Fibroblast of lung (primary cell): ENCODE measurements around the gene CHORDC1. TPM values are rescaled to one million over a fixed set of nuclear protein-coding genes. Genes with fewer than 3 reads are reported as not detected.
"Not testable (repeated sequence)": the region's sequence is repeated elsewhere in the genome, so short reads cannot be mapped to it uniquely, and the experiment has no call there.

Source experiments
- DNase-seq, 2 donors: peaks; one replicate each; pipeline versions ENCODE4 v3.0.0 to v3.0.0-alpha.2; 2010; ENCODE audit warnings: low read depth in 2 of 2
- H2AFZ ChIP-seq: 2 replicates; pipeline ENCODE4 v1.5.1; 2012; ENCODE audit warnings: low read length, control low read depth, inconsistent platforms
- H3K27ac ChIP-seq: 2 replicates; pipeline ENCODE4 v1.5.1; 2011; ENCODE audit warnings: low read length, control low read depth; ENCODE audit not compliant: insufficient read depth
- H3K27me3 ChIP-seq: 2 replicates; pipeline ENCODE4 v1.5.1; 2011; ENCODE audit warnings: mild to moderate bottlenecking, low read length; ENCODE audit not compliant: control insufficient read depth, insufficient read depth
- H3K36me3 ChIP-seq: 2 replicates; pipeline ENCODE4 v1.5.1; 2011; ENCODE audit warnings: low read length; ENCODE audit not compliant: control insufficient read depth, insufficient read depth
- H3K4me1 ChIP-seq: 2 replicates; pipeline ENCODE4 v1.5.1; 2011; ENCODE audit warnings: low read length; ENCODE audit not compliant: control insufficient read depth, insufficient read depth; ENCODE audit errors: extremely low read depth
- H3K4me2 ChIP-seq: 2 replicates; pipeline ENCODE4 v1.5.1; 2011; ENCODE audit warnings: low read length, control low read depth; ENCODE audit not compliant: insufficient read depth; ENCODE audit errors: extremely low read depth
- H3K4me3 ChIP-seq, 4 experiments: fragments of 200-600 bp in 1 of 4; sonication (generic) in 1 of 4; replicated peaks in 1 of 4; 2 replicates each; pipeline ENCODE4 v1.5.1; 2011 to 2016; ENCODE audit warnings: low read length in 4 of 4, low read depth in 3 of 4, mild to moderate bottlenecking in 3 of 4, control low read depth in 2 of 4, inconsistent platforms in 1 of 4, mixed read lengths in 1 of 4; ENCODE audit not compliant: insufficient read depth in 1 of 4; ENCODE audit errors: control extremely low read depth in 1 of 4
- H3K79me2 ChIP-seq: 2 replicates; pipeline ENCODE4 v1.5.1; 2012; ENCODE audit warnings: mild to moderate bottlenecking, low read length, inconsistent platforms; ENCODE audit not compliant: control insufficient read depth, insufficient read depth
- H3K9ac ChIP-seq: 2 replicates; pipeline ENCODE4 v1.5.1; 2011; ENCODE audit warnings: mild to moderate bottlenecking, low read length, control low read depth; ENCODE audit not compliant: insufficient read depth
- H3K9me3 ChIP-seq: 2 replicates; pipeline ENCODE4 v1.5.1; 2012; ENCODE audit warnings: low read depth, low read length; ENCODE audit not compliant: control insufficient read depth, insufficient read depth
- H4K20me1 ChIP-seq: 2 replicates; pipeline ENCODE4 v1.5.1; 2011; ENCODE audit warnings: low read length; ENCODE audit not compliant: control insufficient read depth, insufficient read depth; ENCODE audit errors: extremely low read depth
- EZH2 ChIP-seq: IDR thresholded peaks from 2 replicates; pipeline ENCODE4 v1.5.1; 2012; ENCODE audit warnings: low read length, control low read depth, mild to moderate bottlenecking; ENCODE audit errors: missing control alignments
- polyA plus RNA-seq, 2 donors: library from polyadenylated mRNA; depleted of rRNA in 1 of 2; stranded (reverse) in 1 of 2; unstranded in 1 of 2; fragments of >200 nt; gene quantifications; 2 replicates each; pipeline ENCODE4 v1.2.1, GENCODE V29; 2011 to 2012; ENCODE audit warnings: missing spikeins in 1 of 2
- total RNA-seq: library from RNA; depleted of rRNA; stranded (reverse); fragments of >200 nt; gene quantifications from 2 replicates; pipeline ENCODE4 v1.2.1, GENCODE V29; 2014
- TF ChIP-seq, protein P1 (sequence below), 2 donors: IDR thresholded peaks in 1 of 2; conservative IDR thresholded peaks in 1 of 2; 1 replicate in 1 of 2; 2 replicates in 1 of 2; pipeline ENCODE4 v1.5.1; 2011 to 2012; ENCODE audit warnings: low read length in 2 of 2, control low read depth in 1 of 2, inconsistent platforms in 1 of 2, low read depth in 1 of 2, mild to moderate bottlenecking in 1 of 2

The CHORDC1 gene
- total and polyA plus RNA-seq, 2 donors (not counting 1 experiment from before 2014, with no cell fraction given), result 15.8 to 46.9 TPM

DNA sequence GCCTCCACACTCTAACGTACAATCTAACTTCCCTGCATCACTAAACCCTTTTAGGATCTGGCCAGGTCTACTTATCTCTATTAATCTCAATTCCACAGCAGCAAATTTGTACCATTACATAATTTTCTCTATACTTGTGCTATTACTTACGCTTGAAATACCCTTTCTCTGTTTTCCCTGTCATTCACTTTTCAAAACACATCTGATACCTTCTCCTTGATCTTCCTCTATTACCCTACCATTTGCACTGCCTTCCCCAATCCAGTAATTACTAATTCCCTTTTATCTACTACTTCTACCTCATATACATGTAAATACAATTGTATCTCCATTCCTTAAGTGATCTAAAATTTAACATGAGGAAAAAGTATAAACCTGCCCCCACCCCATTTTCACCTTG, 14.0 kb downstream of the CHORDC1 start:
- Histone ChIP-seq H3K9me3 (no peaks in the 10 kb centered on the region), H3K4me3 (no peak overlapping the region), H3K9ac (no peak overlapping the region), H3K79me2 (peaks cover 12% of the 10 kb centered on the region), H3K4me2 (no peak overlapping the region), H3K4me1 (no peaks in the 10 kb centered on the region), H2AFZ (no peak overlapping the region), H3K36me3 (peaks cover 2% of the 10 kb centered on the region), H4K20me1 (no peaks in the 10 kb centered on the region), H3K27me3 (no peaks in the 10 kb centered on the region), H3K27ac (no peak overlapping the region)
- TF ChIP-seq, protein P1, sequence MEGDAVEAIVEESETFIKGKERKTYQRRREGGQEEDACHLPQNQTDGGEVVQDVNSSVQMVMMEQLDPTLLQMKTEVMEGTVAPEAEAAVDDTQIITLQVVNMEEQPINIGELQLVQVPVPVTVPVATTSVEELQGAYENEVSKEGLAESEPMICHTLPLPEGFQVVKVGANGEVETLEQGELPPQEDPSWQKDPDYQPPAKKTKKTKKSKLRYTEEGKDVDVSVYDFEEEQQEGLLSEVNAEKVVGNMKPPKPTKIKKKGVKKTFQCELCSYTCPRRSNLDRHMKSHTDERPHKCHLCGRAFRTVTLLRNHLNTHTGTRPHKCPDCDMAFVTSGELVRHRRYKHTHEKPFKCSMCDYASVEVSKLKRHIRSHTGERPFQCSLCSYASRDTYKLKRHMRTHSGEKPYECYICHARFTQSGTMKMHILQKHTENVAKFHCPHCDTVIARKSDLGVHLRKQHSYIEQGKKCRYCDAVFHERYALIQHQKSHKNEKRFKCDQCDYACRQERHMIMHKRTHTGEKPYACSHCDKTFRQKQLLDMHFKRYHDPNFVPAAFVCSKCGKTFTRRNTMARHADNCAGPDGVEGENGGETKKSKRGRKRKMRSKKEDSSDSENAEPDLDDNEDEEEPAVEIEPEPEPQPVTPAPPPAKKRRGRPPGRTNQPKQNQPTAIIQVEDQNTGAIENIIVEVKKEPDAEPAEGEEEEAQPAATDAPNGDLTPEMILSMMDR (conservative IDR thresholded peaks at IDR 0.05 in 1 of 2, IDR thresholded peaks at IDR 0.05 in 1 of 2; ENCODE audit: low read depth in 1 of 2, low read length in 2 of 2), result no peak
- no peak for TF ChIP-seq EZH2
- no peak for DNase-seq

DNA sequence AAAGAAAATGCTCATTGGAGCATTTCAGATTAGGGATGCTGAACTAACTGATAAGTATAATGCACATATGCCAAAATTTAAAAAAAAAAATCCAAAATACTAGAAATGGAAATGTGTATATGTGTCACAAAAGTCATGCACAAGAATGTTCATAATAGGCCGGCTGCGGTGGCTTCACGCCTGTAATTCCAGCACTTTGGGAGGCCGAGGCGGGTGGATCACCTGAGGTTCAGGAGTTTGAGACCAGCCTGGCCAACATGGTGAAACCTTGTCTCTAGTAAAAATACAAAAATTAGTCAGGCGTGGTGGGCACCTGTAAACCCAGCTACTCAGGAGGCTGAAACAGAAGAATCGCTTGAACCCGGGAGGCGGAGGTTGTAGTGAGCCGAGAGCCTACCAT, 14.9 kb downstream of the CHORDC1 start:
- H3K4me3 ChIP-seq, H3K4me1 ChIP-seq, H4K20me1 ChIP-seq: not testable (repeated sequence)

DNA sequence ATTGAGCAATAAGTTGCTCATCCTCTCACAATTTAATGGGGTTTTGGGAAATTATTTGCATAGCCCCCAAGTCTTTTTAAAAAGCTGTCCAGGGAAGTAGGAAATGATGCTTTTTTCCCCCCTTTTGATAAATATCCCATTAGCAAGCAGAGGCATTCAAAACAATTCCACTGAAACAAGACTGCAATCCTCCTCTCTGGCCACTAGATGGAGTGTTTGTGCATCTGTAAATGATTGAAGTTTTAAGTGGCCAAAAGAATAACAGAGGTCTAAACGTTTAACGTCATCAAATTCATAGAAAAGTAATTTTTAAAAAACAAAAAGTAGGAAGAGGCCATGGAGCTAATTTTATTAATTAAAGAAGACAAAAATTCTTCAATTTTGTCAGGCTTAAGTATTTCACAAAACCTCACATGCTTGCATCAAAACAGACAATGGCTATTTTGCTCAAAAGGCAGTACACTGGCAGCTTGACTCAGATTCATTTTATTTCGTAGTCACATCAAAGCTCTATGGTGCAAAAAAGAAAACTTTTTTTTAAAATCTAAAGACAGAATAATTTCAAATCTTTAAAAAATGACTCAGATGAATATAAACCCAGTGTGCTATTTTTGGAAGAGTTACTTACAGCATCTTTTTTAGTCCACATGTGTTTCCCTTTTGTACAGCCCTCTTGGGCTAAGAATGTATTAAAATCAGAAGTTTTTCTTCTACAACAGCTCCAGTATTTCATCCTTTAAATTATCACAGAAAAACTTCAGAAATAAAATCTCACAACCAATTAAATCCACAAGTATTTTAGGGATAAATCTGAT, 17.8 kb downstream of the CHORDC1 start:
- no peaks in the 10 kb centered on the region for H3K4me1 ChIP-seq
- TF ChIP-seq, protein P1 (conservative IDR thresholded peaks at IDR 0.05 in 1 of 2, IDR thresholded peaks at IDR 0.05 in 1 of 2; ENCODE audit: low read depth in 1 of 2, low read length in 2 of 2), result peak; percentile 87 to 94
- no peak for TF ChIP-seq EZH2
- peaks cover 2% of the 10 kb centered on the region for H3K79me2 ChIP-seq
- no peaks in the 10 kb centered on the region for H3K9me3 ChIP-seq
- H3K4me2 ChIP-seq, result no peak overlapping the region
- no peaks in the 10 kb centered on the region for H4K20me1 ChIP-seq
- no peak overlapping the region for H3K4me3 ChIP-seq
- H2AFZ ChIP-seq, result no peak overlapping the region
- peak; percentile 52 to 75 for DNase-seq
- no peak overlapping the region for H3K27ac ChIP-seq
- no peaks in the 10 kb centered on the region for H3K27me3 ChIP-seq
- H3K36me3 ChIP-seq, result peaks cover 2% of the 10 kb centered on the region
- no peak overlapping the region for H3K9ac ChIP-seq

More for the DNA sequence above, 14.9 kb downstream of the CHORDC1 start:
- H3K79me2 ChIP-seq, H3K4me2 ChIP-seq, H2AFZ ChIP-seq, H3K36me3 ChIP-seq, H3K9ac ChIP-seq, H3K9me3 ChIP-seq, H3K27ac ChIP-seq, DNase-seq, H3K27me3 ChIP-seq: not testable (repeated sequence)
